GM12891 (cell line): ENCODE results near the gene TRIM56.

Experiments
- DNase-seq: peaks from one replicate; pipeline ENCODE4 v3.0.0; 2011; ENCODE audit warnings: low spot score; ENCODE audit not compliant: insufficient read length
- FAIRE-seq: peaks from 2 replicates; lab custom pipeline; 2011; peaks lifted over from hg19 to GRCh38; lab: Jason Lieb, UNC
- PAX5 ChIP-seq: IDR thresholded peaks from 2 replicates; pipeline ENCODE4 v1.6.1; 2011; ENCODE audit warnings: low read length, moderate library complexity, mild to moderate bottlenecking; ENCODE audit not compliant: insufficient read depth, severe bottlenecking
- POLR2A ChIP-seq: IDR thresholded peaks from 2 replicates; pipeline ENCODE4 v1.6.1; 2011; ENCODE audit warnings: low read depth, low read length, control low read depth
- POLR2AphosphoS5 ChIP-seq: IDR thresholded peaks from 2 replicates; pipeline ENCODE4 v1.6.1; 2011; ENCODE audit warnings: low read depth, low read length, control low read depth
- POU2F2 ChIP-seq: IDR thresholded peaks from 2 replicates; pipeline ENCODE4 v1.6.1; 2011; ENCODE audit warnings: low read depth, mild to moderate bottlenecking, control low read depth, low read length, moderate library complexity
- SPI1 ChIP-seq: IDR thresholded peaks from 2 replicates; pipeline ENCODE4 v1.6.1; 2011; ENCODE audit warnings: low read depth, low read length, control low read depth
- TAF1 ChIP-seq: IDR thresholded peaks from 2 replicates; pipeline ENCODE4 v1.6.1; 2011; ENCODE audit warnings: low read depth, low read length, control low read depth

The TRIM56 gene

DNA sequence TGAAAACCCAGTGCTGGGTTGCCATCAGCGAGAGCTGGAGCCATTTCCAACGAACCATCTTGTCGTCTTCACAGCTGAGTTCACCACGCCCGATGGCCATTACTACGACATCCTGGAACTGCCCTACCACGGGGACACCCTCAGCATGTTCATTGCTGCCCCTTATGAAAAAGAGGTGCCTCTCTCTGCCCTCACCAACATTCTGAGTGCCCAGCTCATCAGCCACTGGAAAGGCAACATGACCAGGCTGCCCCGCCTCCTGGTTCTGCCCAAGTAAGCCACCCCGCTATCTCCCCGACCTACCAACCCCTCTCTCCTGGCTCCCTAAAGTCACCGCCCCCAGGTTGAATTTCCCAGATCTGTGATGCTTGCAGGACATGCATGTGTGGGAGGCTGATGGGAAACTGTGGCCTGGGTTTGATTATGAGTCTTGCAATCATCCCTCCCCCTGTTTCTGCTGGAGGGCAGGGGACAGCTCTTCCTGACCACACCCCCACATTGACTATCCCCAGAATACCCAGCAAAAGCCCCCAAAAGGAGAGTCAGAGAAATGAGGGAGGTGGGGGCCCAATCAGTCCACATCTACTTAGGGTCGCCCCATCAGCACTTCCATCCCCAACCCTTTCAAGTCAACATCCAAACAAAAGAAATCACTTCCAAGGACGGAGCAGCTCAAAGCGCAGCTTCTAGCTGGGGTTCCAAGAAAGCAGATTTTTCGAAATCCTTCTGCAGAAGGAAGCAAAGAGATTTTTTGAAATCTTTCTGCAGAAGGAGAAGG is 48.5 kb downstream of the TRIM56 start:
- no peak for FAIRE-seq

DNA sequence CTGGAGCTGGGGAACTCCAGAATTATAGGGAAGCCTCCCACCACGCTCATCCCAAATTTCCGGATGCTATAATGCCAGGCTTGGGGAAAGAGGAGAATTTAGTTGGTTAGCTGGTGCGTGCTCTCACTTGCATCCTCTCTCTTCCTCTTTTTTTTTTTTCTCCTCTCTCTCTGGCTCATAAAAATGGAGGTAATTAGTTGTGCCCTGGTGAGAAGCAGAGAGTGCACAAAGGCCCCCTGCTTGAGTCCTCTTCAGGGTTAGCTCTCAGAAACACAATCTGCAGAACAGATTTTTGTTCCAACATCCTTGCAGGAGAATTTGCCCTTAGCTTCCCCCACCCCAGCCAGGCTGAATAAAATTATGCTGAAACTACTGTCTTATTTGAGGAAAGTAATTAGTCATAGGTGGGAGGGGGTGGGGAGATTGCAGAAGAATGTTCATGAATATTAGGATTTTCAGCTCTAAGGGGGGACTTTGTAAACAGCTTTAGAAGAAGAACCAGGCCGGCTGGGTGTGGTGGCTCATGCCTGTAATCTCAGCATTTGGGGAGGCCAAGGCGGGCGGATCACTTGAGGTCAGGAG is 49.2 kb downstream of the TRIM56 start:
- FAIRE-seq (no peak), DNase-seq (no peak)
- TF ChIP-seq SPI1 (peak; percentile 69), POLR2A (no peak)

More for the DNA sequence above, 48.5 kb downstream of the TRIM56 start:
- no peak for DNase-seq
- no peak for TF ChIP-seq POU2F2
- TF ChIP-seq PAX5 = no peak
- TF ChIP-seq SPI1 = no peak
- no peak for TF ChIP-seq POLR2A
- TF ChIP-seq TAF1 = no peak
- TF ChIP-seq POLR2AphosphoS5 = no peak

DNA sequence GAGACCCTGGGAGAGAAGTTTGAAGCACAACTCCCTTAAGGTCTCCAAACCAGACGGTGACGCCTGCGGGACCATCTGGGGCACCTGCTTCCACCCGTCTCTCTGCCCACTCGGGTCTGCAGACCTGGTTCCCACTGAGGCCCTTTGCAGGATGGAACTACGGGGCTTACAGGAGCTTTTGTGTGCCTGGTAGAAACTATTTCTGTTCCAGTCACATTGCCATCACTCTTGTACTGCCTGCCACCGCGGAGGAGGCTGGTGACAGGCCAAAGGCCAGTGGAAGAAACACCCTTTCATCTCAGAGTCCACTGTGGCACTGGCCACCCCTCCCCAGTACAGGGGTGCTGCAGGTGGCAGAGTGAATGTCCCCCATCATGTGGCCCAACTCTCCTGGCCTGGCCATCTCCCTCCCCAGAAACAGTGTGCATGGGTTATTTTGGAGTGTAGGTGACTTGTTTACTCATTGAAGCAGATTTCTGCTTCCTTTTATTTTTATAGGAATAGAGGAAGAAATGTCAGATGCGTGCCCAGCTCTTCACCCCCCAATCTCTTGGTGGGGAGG is 52.5 kb downstream of the TRIM56 start:
- TF ChIP-seq POU2F2 (no peak), POLR2A (no peak), TAF1 (no peak)
- no peak for FAIRE-seq
- DNase-seq = no peak

DNA sequence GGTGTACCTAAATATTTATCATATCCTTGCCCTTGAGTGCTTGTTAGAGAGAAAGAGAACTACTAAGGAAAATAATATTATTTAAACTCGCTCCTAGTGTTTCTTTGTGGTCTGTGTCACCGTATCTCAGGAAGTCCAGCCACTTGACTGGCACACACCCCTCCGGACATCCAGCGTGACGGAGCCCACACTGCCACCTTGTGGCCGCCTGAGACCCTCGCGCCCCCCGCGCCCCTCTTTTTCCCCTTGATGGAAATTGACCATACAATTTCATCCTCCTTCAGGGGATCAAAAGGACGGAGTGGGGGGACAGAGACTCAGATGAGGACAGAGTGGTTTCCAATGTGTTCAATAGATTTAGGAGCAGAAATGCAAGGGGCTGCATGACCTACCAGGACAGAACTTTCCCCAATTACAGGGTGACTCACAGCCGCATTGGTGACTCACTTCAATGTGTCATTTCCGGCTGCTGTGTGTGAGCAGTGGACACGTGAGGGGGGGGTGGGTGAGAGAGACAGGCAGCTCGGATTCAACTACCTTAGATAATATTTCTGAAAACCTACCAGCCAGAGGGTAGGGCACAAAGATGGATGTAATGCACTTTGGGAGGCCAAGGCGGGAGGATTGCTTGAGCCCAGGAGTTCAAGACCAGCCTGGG is 53.1 kb downstream of the TRIM56 start:
- FAIRE-seq (peak; percentile 85), DNase-seq (peak; percentile 56)
- TF ChIP-seq POLR2A (peak; percentile 40), TAF1 (no peak), SPI1 (no peak), PAX5 (no peak), POLR2AphosphoS5 (peak; percentile 54; the same call in 1 of the 2 replicates), POU2F2 (0 out of 2 replicates have a peak, but pooled peaks have one; percentile 47)

DNA sequence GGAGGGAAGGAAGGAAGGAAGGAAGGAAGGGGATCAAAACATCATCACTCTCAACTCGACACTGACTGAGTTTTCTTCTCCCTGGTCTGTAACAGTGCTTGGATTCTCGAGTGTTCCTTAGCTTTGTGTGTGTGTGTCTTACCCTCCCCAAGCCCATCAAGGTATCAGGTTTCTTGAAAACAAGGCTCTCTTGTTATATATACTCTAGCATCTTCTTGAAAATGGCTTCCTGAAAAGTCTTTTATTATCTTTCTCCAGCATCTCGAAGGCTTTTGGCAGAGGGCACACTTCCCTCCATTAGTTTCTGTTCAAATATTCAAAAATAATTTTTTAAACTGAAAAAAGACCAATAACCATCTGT is 55.0 kb downstream of the TRIM56 start:
- TF ChIP-seq SPI1 = no peak
- no peak for FAIRE-seq
- DNase-seq = no peak

DNA sequence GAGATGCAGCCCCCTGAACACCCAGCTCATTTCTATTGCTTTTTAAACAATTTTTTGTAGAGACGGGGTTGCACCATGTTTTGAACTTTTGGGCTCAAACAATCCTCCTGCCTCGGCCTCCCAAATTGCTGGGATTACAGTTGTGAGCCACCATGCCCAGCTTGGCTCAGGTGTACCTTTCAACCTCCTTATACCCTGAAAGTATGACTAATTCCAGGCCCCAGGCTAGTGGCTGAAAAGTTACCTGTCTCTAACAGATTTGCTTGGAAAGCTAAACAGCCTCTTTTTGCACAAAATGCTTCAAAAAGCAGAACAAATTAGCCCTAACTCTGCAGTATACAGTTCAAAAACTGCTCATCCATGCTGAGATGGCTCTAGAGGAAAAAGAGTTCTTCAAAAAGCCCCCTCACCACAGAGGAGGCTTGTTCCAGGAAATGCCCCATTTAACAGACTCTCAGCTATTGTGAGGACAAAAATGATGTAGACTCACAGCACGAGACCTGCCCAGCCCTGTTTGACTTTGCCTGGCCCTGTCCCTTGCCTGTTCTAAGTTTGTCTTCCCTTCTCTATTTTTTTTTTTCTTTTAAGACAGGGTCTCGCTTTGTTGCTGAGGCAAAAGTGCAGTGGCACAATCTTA is 55.6 kb downstream of the TRIM56 start:
- FAIRE-seq = no peak
- DNase-seq = no peak
- TF ChIP-seq POLR2A = no peak
- no peak for TF ChIP-seq PAX5
- no peak for TF ChIP-seq SPI1
- no peak for TF ChIP-seq POLR2AphosphoS5
- no peak for TF ChIP-seq TAF1
- no peak for TF ChIP-seq POU2F2
